NB4 (cell line): Measurements from ENCODE around the gene KCNIP4.

Source experiments
- CTCF ChIP-seq: IDR thresholded peaks from one replicate; pipeline ENCODE4 v1.5.1; 2012; ENCODE audit warnings: low read depth, low read length
- MAX ChIP-seq: IDR thresholded peaks from 2 replicates; pipeline ENCODE4 v1.6.1; 2011; ENCODE audit warnings: low read depth, low read length
- POLR2A ChIP-seq: IDR thresholded peaks from 2 replicates; pipeline ENCODE4 v1.6.1; 2011; ENCODE audit warnings: mild to moderate bottlenecking; ENCODE audit not compliant: insufficient read length; ENCODE audit errors: extremely low read depth

DNA sequence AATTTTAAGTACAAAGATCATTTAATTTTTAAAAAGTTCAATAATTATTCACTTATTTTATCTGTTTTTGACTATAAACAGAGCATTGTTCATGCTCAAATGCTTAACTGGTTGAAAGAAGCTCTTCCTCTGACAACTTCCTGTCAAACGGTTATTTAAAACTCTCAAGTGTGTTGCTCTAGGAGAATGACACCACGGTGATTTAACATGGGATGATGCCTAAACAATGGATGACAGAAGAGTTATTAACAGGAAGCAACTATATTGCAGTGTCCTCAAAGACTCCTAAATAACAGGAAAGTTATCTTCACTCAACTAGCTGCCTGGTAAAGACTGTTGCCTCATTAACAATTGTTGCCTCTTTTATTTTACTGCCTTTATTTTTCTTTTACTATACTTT lies 738.7 kb downstream of the KCNIP4 start:
- TF ChIP-seq CTCF (no peak), POLR2A (no peak), MAX (no peak)
